ENCODE results near the gene DYRK1A. TPM values are rescaled to one million over a fixed set of nuclear protein-coding genes. Genes with fewer than 3 reads are reported as not detected.

The DYRK1A gene
- 13.3 to 20.8 TPM (median 17.1 TPM) in 5 replicates for total RNA-seq (2022; extraction: Qiagen RNA extraction)

GRCh38 chr21:37366482-37367316 is at the start of gene DYRK1A:
Gene DYRK1A (plus strand): TSS chr21:37366773. CDS start chr21:37420375, 53,602 bp downstream.

Other genes with a start within 250 kb of the DYRK1A start
- 30.8 to 34.4 TPM (median 32.0 TPM) in 5 replicates for gene VPS26C, start 99.4 kb upstream of the DYRK1A start, total RNA-seq (2022; extraction: Qiagen RNA extraction)

Data from A549 treated with dexamethasone at 1 μM for 4 hours (cell line).